ENCODE results near the gene LAMC3.

Gene LAMC3

DNA sequence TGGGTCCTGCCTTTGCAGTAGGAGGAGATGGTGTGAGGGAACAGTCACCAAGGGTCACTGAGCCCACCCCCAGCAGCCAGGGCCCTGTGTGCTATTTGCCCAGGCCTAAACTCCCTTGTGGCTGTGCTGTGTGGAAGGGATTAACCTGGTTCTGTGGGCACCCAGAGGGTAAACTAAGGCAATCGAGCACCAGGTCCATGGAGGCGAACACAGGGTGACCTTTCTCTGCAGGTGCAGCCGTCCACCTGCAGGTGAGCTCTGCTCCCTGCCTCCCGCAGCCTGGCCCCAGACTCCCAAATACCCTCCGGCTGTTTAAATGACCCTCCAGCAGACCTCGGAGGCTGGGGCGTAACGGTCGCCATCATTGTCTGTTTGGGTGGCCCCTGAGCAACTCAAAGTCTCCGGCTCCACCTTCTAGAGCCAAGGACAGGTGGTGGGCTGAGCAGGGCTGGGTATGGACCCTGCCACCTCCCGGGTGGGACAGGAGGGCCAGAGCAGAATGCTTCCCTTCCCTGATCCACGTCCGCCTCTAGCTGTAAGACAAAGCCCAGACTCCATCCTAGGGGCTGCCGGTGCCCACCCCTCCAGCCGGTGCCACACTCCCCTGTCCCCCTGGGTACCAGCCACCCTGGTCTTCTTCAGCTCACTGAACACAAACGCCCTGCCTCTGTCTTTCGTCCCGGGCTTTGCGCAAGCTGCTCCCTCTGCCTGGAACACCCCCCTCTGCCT lies 35.9 kb upstream of the LAMC3 start:
- DNase-seq = no peak
- TF ChIP-seq POLR2A (IDR thresholded peaks at IDR 0.05; ENCODE audit: low read length) = no peak
- TF ChIP-seq GATA1 (IDR thresholded peaks at IDR 0.05; ENCODE audit: low read depth, low read length) = no peak

DNA sequence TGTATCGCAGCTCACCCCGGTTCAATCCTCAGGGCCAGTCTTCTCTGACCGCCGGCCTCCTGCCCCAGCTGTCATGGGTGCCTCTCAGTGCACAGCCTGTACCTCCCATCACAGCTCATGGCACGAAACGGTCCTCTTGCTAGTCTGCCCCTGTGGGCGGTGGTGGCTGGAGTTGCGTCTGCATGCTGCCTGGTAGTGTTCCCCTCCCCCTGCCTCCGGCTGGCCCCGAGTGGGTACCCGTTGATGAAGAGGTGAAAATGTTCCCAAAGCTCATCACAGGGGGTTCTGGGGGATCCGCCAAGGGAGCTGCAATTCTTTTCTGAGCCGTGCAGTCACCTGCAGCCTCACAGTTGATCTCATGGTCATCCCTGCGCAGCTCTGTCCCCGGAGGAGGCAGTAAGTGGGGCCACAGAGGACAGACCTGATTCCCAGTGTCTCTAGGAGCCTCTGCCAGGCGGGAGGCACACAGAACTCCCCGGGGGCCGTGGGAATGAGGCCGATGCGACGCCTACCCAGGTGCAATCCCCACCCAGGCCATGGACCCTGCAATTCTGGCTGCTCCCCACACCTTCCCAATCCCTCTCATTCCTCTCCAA lies 35.2 kb upstream of the LAMC3 start:
- DNase-seq = no peak
- no peak for TF ChIP-seq POLR2A (IDR thresholded peaks at IDR 0.05; ENCODE audit: low read length)
- no peak for TF ChIP-seq GATA1 (IDR thresholded peaks at IDR 0.05; ENCODE audit: low read depth, low read length)

DNA sequence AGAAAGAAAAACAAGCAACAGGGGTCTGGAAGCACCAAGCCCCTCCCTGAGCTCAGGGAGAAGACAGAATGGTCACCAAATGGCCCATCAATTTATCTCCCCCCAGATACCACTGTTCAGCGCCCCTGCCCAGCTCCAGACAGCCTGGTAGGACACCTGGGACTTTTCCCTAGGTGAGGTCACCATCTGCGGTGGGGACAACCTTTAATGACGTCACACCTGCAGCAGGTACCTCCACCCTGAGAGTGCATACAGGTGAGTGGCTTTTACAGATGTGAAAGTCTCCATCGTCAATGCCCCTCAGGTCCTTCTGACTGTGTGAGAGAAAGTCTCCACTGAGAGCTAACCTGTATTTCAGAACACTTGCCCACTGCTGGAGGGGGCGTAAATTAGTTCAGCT lies 34.3 kb upstream of the LAMC3 start:
- TF ChIP-seq GATA1 (IDR thresholded peaks at IDR 0.05; ENCODE audit: low read depth, low read length) = no peak
- no peak for DNase-seq

GRCh38 chr9:130975156-130975555 lies 33.8 kb upstream of the LAMC3 start:
- no peak for DNase-seq
- TF ChIP-seq GATA1 (IDR thresholded peaks at IDR 0.05; ENCODE audit: low read depth, low read length) (no peak), POLR2A (IDR thresholded peaks at IDR 0.05; ENCODE audit: low read length) (no peak)

- DNase-seq = no peak
Measured at GRCh38 chr9:130975932-130976841, 32.8 kb upstream of the LAMC3 start.

GRCh38 chr9:130977811-130978221 lies 31.2 kb upstream of the LAMC3 start:
- TF ChIP-seq GATA1 (IDR thresholded peaks at IDR 0.05; ENCODE audit: low read depth, low read length) (no peak), POLR2A (IDR thresholded peaks at IDR 0.05; ENCODE audit: low read length) (no peak)
- DNase-seq = no peak

More at GRCh38 chr9:130975932-130976841, 32.8 kb upstream of the LAMC3 start:
- TF ChIP-seq POLR2A (IDR thresholded peaks at IDR 0.05; ENCODE audit: low read length) (no peak), GATA1 (IDR thresholded peaks at IDR 0.05; ENCODE audit: low read depth, low read length) (no peak)

DNA sequence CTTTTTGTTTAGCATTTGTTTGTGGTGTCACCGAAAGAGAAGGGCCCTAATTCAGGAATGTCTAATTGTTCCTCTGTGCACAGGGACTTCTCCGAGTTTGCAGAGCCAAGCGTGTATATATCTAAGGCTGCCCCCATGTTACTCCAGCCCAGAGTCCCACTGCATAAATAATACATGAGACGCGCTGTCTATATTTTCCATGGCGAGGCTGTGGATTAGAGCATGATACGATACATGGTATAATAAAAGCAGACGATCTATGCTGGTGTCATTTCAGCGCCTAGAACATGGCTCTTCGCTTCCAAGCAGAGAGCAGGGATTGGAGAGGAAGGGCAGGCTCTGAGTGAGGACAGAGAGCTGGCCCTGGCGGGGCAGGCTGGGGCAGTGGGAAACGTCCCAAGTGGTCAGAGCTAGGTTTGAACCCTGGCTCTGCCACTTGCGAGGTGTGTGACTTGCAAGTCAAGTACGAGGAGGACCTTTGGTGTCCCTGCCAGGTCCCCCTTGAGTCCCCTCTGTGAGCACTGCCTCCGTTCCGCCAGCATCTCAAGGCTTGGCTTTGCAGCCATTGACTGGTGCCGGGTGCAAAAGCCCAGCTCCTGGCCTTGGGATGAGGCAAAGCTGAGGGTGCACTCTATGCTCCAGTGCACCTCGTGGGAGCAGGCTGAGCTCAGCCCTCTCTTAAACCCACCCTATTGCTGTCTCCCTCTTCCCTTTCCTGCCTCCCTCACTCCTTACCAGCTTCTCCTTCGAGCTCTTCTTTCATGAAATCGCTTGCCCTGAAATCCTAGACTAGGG lies 29.2 kb upstream of the LAMC3 start:
- no peak for DNase-seq
- no peak for TF ChIP-seq GATA1 (IDR thresholded peaks at IDR 0.05; ENCODE audit: low read depth, low read length)
- no peak for TF ChIP-seq POLR2A (IDR thresholded peaks at IDR 0.05; ENCODE audit: low read length)

DNA sequence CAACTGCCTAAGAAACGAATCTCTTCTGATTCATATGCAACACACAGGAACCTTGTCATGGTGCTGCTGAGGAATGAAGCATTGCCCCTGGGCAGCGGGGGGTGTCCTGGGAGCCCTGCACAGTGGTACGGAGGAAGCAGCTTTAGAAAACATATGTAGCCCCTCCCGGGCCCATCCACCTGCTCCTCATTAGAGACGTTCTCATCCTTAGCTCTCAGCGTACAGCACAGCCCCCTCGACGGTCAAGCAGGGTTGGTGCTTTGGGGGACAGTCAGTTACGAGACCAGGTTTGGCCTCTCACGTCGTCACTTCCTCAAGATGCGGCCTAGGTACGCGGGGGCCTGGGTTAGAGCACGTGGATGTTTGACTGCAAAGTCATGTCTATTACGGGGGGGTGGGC lies 28.4 kb upstream of the LAMC3 start:
- DNase-seq = no peak
- TF ChIP-seq POLR2A (IDR thresholded peaks at IDR 0.05; ENCODE audit: low read length) (no peak), GATA1 (IDR thresholded peaks at IDR 0.05; ENCODE audit: low read depth, low read length) (no peak)

- no peak for DNase-seq
- no peak for TF ChIP-seq POLR2A (IDR thresholded peaks at IDR 0.05; ENCODE audit: low read length)
- TF ChIP-seq GATA1 (IDR thresholded peaks at IDR 0.05; ENCODE audit: low read depth, low read length) = no peak
Measured at GRCh38 chr9:130981002-130981755, 27.8 kb upstream of the LAMC3 start.

DNA sequence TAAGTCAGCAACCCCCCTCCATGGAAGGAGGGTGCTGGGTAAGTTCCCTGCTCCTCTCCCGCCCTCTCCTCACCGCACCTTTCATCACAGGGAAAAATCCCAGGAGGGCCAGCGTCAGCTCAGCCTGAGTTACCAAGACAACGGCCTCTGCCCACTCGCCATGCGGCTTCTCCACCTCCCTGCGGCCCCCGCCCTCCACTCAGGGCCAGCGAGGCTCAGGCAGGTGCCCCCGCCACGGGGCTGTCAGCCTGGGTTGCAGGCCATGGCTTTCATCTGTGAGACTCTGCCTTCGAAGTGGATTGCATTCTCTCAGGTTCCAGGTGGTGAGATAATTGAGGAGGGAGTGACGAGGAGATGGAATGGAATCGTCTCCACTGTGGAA lies 27.2 kb upstream of the LAMC3 start:
- no peak for DNase-seq
- TF ChIP-seq GATA1 (IDR thresholded peaks at IDR 0.05; ENCODE audit: low read depth, low read length) = no peak
- no peak for TF ChIP-seq POLR2A (IDR thresholded peaks at IDR 0.05; ENCODE audit: low read length)

- no peak for DNase-seq
- TF ChIP-seq POLR2A (IDR thresholded peaks at IDR 0.05; ENCODE audit: low read length) = no peak
Measured at GRCh38 chr9:130982636-130983358, 26.2 kb upstream of the LAMC3 start.

- TF ChIP-seq GATA1 (IDR thresholded peaks at IDR 0.05; ENCODE audit: low read depth, low read length) (no peak), POLR2A (IDR thresholded peaks at IDR 0.05; ENCODE audit: low read length) (no peak)
- no peak for DNase-seq
Measured at GRCh38 chr9:130983359-130983670, 25.7 kb upstream of the LAMC3 start.

GRCh38 chr9:130983970-130984369 lies 25.0 kb upstream of the LAMC3 start:
- TF ChIP-seq GATA1 (IDR thresholded peaks at IDR 0.05; ENCODE audit: low read depth, low read length) (no peak), POLR2A (IDR thresholded peaks at IDR 0.05; ENCODE audit: low read length) (no peak)
- no peak for DNase-seq

All from erythroblast (primary cell).